Measurements from ENCODE around the gene LAMC1.

Gene LAMC1

DNA sequence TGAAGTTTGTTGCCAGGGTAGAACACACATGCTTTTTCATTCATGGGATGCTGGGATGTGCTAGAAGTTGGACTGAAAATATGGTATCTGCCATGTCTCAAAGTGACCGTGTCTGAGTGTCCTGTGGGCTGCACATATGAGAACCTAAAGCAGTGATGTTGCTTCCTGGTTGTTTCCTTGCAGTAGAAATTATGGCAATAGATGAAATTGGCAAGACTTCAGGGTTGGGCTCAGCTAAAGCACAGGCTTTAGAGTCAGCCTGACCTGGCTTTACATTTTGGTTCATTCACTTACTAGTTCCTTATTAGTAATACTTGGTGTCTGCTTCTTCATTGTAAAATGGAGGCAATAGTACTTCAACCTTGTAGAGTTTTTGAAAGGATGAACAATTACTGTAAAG, 165.0 kb downstream of the LAMC1 start:
- Mint-ChIP-seq H3K9me3 (no peaks in the 10 kb centered on the region), H3K36me3 (ENCODE audit: low read depth) (no peaks in the 10 kb centered on the region), H3K4me3 (no peak overlapping the region), H3K27ac (no peak overlapping the region), H3K4me1 (peaks cover 20% of the 10 kb centered on the region), H3K27me3 (ENCODE audit: low read depth, poor library complexity) (peaks cover 34% of the 10 kb centered on the region)
- DNase-seq = no peak
- TF ChIP-seq, protein P1, sequence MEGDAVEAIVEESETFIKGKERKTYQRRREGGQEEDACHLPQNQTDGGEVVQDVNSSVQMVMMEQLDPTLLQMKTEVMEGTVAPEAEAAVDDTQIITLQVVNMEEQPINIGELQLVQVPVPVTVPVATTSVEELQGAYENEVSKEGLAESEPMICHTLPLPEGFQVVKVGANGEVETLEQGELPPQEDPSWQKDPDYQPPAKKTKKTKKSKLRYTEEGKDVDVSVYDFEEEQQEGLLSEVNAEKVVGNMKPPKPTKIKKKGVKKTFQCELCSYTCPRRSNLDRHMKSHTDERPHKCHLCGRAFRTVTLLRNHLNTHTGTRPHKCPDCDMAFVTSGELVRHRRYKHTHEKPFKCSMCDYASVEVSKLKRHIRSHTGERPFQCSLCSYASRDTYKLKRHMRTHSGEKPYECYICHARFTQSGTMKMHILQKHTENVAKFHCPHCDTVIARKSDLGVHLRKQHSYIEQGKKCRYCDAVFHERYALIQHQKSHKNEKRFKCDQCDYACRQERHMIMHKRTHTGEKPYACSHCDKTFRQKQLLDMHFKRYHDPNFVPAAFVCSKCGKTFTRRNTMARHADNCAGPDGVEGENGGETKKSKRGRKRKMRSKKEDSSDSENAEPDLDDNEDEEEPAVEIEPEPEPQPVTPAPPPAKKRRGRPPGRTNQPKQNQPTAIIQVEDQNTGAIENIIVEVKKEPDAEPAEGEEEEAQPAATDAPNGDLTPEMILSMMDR (IDR thresholded peaks at IDR 0.05) = no peak

DNA sequence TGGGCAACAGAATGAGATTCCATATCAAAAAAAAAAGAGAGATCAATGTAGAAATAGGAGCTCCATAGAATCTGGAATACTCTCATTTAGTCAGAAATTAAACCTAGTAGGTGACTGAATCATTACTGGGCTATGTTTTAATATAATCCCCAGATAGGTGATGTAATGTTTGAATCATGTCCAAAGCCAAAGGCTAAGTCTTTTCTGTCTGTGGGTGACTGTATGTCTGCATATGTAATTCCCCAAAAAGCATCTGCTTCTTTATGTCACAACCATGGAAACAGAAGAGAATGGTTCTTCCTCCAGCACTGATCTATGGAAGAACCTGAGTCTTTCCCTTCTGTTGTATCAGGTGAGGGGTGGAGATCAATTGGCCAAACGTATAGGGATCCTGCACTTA, 168.6 kb downstream of the LAMC1 start:
- TF ChIP-seq, protein P1 (IDR thresholded peaks at IDR 0.05) = no peak
- H3K36me3 Mint-ChIP-seq (ENCODE audit: low read depth) = no peaks in the 10 kb centered on the region
- peaks cover 14% of the 10 kb centered on the region for H3K27me3 Mint-ChIP-seq (ENCODE audit: low read depth, poor library complexity)
- H3K27ac Mint-ChIP-seq = no peak overlapping the region
- no peak for DNase-seq
- H3K4me3 Mint-ChIP-seq = no peak overlapping the region
- no peaks in the 10 kb centered on the region for H3K9me3 Mint-ChIP-seq
- H3K4me1 Mint-ChIP-seq = peaks cover 25% of the 10 kb centered on the region

DNA sequence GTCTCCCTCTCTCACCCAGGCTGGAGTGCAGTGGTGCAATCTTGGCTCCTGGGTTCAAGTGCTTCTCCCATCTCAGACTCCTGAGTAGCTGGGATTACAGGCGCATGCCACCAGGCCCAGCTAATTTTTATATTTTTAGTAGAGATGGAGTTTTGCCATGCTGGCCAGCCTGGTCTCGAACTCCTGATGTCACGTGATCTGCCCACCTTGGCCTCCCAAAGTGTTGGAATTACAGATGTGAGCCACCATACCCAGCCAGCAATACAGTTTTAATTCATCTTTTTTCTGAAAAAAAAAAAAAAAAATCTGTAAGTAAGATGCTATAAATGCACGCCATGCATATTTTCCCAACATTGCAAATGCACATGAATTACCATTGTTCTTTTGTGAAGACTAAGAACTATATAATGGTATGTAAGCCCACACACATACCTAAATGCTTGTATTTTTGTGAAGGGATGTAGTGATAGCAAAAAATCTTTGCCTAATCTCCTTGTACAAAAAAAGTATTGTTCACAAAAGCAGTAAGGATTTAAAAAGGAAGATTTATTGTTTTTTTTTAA, 170.8 kb downstream of the LAMC1 start:
- TF ChIP-seq, protein P1 (IDR thresholded peaks at IDR 0.05) = no peak
- Mint-ChIP-seq H3K27ac (no peak overlapping the region), H3K4me3 (no peak overlapping the region), H3K27me3 (ENCODE audit: low read depth, poor library complexity) (peaks cover 10% of the 10 kb centered on the region), H3K36me3 (ENCODE audit: low read depth) (no peaks in the 10 kb centered on the region), H3K4me1 (peaks cover 41% of the 10 kb centered on the region), H3K9me3 (no peaks in the 10 kb centered on the region)
- DNase-seq = no peak

DNA sequence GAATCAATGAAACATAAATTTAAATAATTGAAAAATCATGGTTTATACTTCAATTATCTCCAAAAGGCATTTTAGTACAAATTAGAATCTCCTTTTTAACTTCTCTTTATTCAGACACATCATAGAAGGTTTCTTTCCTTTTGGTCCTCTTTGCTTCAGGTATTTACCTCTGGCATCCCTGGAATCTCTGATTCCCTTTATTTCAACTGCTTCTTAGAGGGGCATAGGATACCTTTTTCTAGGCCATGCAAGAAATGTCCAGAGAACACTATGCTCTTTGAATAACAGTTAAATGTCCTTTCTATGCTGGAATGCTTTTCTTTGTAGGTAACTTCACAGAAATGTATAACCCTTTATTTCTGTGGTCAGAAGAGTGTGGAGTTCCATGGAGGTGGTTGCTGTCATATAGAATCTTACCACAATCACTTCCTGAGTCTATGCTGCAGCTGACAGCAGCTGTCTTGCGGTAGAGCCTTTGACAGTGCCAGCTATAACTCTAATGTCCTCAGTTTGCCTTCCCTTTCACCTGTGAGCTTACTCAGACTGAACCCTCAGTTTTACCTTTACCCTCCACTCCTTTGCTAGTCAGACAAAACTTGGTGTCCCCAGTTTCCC, 171.4 kb downstream of the LAMC1 start:
- Mint-ChIP-seq H3K4me3 (no peak overlapping the region), H3K4me1 (peaks cover 45% of the 10 kb centered on the region), H3K36me3 (ENCODE audit: low read depth) (no peaks in the 10 kb centered on the region)

DNA sequence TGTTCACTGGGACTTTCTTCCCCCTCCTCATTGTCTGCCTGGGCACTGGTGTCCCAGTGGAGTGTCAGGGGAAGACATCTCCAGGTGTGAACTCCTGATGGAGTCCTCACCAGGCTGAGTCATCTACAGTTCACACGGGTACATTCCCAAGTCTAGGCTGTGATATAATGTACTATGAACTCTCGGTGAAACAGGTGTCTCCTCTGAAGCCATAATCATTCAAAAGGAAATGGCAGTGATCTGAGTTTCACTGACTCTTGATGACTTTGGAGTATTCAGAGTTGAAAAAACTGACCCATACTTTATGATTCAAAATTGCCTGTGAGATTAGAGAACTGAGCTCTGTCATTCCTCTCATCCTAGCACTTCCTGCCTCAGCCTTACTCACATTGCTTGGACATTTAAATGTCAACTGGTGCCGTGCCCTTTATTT, 171.9 kb downstream of the LAMC1 start:
- Mint-ChIP-seq H3K9me3 (no peaks in the 10 kb centered on the region), H3K27me3 (ENCODE audit: low read depth, poor library complexity) (peaks cover 7% of the 10 kb centered on the region), H3K4me1 (peaks cover 50% of the 10 kb centered on the region), H3K4me3 (no peak overlapping the region), H3K27ac (no peak overlapping the region), H3K36me3 (ENCODE audit: low read depth) (no peaks in the 10 kb centered on the region)
- TF ChIP-seq, protein P1 (IDR thresholded peaks at IDR 0.05) = no peak
- DNase-seq = no peak

More for the DNA sequence above, 171.4 kb downstream of the LAMC1 start:
- DNase-seq = no peak
- TF ChIP-seq, protein P1 (IDR thresholded peaks at IDR 0.05) = no peak
- Mint-ChIP-seq H3K27ac (no peak overlapping the region), H3K9me3 (no peaks in the 10 kb centered on the region), H3K27me3 (ENCODE audit: low read depth, poor library complexity) (peaks cover 10% of the 10 kb centered on the region)

Measured in nephron progenitor cell (in vitro differentiated cells).